HCT116 (cell line): ENCODE results near the gene GALNT17. TPM values are rescaled to one million over a fixed set of nuclear protein-coding genes. Genes with fewer than 3 reads are reported as not detected.

Source experiments
- ATAC-seq: fragments of 200-7000 bp; cut with Tn5 transposase; 2 replicates; pipeline ENCODE4 v1.9.1; 2020; ENCODE audit warnings: mild to moderate bottlenecking, moderate library complexity
- BruUV-seq: library from RNA; stranded (reverse); fragments of 400-500 nt; replicated peaks from 2 replicates; lab custom pipeline; 2021; lab: Mats Ljungman, UMichigan
- CTCF ChIA-PET: fragments of 300-600 bp; sonication (Branson Sonifier 250); formaldehyde crosslinking; loops from one replicate; lab custom pipeline; 2021; ENCODE audit warnings: antibody characterized with exemption; lab: Charles Lee
- POLR2A ChIA-PET: fragments of 300-600, 350-600 bp; sonication (Branson Sonifier 250); formaldehyde crosslinking; loops from one replicate; lab custom pipeline; 2021; ENCODE audit warnings: antibody characterized with exemption; lab: Charles Lee
- RAD21 ChIA-PET, 2 experiments: fragments of 300-600 bp; sonication (Branson Sonifier 250); formaldehyde crosslinking; loops; one replicate each; lab custom pipeline; 2023; ENCODE audit warnings: low total read pairs in 2 of 2; ENCODE audit not compliant: uncharacterized antibody in 2 of 2, unreplicated experiment in 2 of 2, low non-redundant PET in 1 of 2; lab: Charles Lee
- DNase-seq: peaks from one replicate; pipeline ENCODE4 v3.0.0-alpha.2; 2010; ENCODE audit warnings: low read depth, low spot score
- H2AFZ ChIP-seq: fragments of 200-600 bp; shearing (Covaris generic), sonication (generic); 2 replicates; pipeline ENCODE4 v1.6.1; 2017; ENCODE audit warnings: low read depth, mixed run types, mixed read lengths, antibody characterized with exemption, low read length; ENCODE audit not compliant: poor library complexity, severe bottlenecking
- H3K27ac ChIP-seq: 2 replicates; pipeline ENCODE4 v1.5.1; 2012; ENCODE audit warnings: low read depth, low read length
- H3K27me3 ChIP-seq: fragments of 200-600 bp; sonication (generic); 2 replicates; pipeline ENCODE4 v1.6.1; 2016; ENCODE audit warnings: mixed run types, low read length, mixed read lengths; ENCODE audit not compliant: insufficient read depth
- H3K36me3 ChIP-seq, 2 experiments: fragments of 200-500 bp in 1 of 2; fragments of 200-600 bp in 1 of 2; sonication (Bioruptor generic) in 1 of 2; sonication (generic) in 1 of 2; 2 replicates each; pipeline versions ENCODE4 v1.5.1 to v1.6.1; 2014 to 2016; ENCODE audit warnings: low read length in 2 of 2, inconsistent platforms in 1 of 2, mixed read lengths in 1 of 2, mixed run types in 1 of 2; ENCODE audit not compliant: insufficient read depth in 2 of 2, control insufficient read depth in 1 of 2
- H3K4me1 ChIP-seq, 2 experiments: fragments of 200-600 bp in 1 of 2; sonication (generic) in 1 of 2; 2 replicates each; pipeline versions ENCODE4 v1.5.1 to v1.6.1; 2012 to 2017; ENCODE audit warnings: low read length in 2 of 2, inconsistent platforms in 1 of 2, mild to moderate bottlenecking in 1 of 2, mixed read lengths in 1 of 2, mixed run types in 1 of 2, moderate library complexity in 1 of 2; ENCODE audit not compliant: insufficient read depth in 2 of 2, control insufficient read depth in 1 of 2
- H3K4me2 ChIP-seq: fragments of 200-600 bp; sonication (generic); 2 replicates; pipeline ENCODE4 v1.6.1; 2017; ENCODE audit warnings: mixed run types, low read length, mixed read lengths
- H3K4me3 ChIP-seq, 2 experiments: fragments of 200-600 bp in 1 of 2; sonication (generic) in 1 of 2; replicated peaks in 1 of 2; 2 replicates each; pipeline ENCODE4 v1.5.1; 2011 to 2016; ENCODE audit warnings: low read length in 2 of 2, control low read depth in 1 of 2, low read depth in 1 of 2, mild to moderate bottlenecking in 1 of 2, mixed read lengths in 1 of 2, mixed run types in 1 of 2
- H3K79me2 ChIP-seq: fragments of 200-600 bp; sonication (generic); 2 replicates; pipeline ENCODE4 v1.6.1; 2017; ENCODE audit warnings: mild to moderate bottlenecking, mixed run types, low read length, moderate library complexity, mixed read lengths; ENCODE audit not compliant: insufficient read depth
- H3K9ac ChIP-seq: fragments of 200-600 bp; sonication (generic); 2 replicates; pipeline ENCODE4 v1.6.1; 2016; ENCODE audit warnings: low read length, mixed read lengths
- H3K9me2 ChIP-seq: fragments of 200-600 bp; sonication (generic), shearing (Covaris generic); 2 replicates; pipeline ENCODE4 v1.6.1; 2017; ENCODE audit warnings: mixed run types, mild to moderate bottlenecking, moderate library complexity; ENCODE audit not compliant: insufficient read depth
- H3K9me3 ChIP-seq, 2 experiments: fragments of 200-500 bp in 1 of 2; fragments of 200-600 bp in 1 of 2; sonication (Bioruptor generic) in 1 of 2; sonication (generic) in 1 of 2; 2 replicates each; pipeline ENCODE4 v1.6.1; 2014 to 2017; ENCODE audit warnings: low read length in 2 of 2, mixed read lengths in 2 of 2, inconsistent platforms in 1 of 2, low read depth in 1 of 2, mild to moderate bottlenecking in 1 of 2, mixed run types in 1 of 2, moderate library complexity in 1 of 2; ENCODE audit not compliant: control insufficient read depth in 1 of 2, insufficient read depth in 1 of 2
- H4K20me1 ChIP-seq: fragments of 200-600 bp; sonication (generic), shearing (Covaris generic); 2 replicates; pipeline ENCODE4 v1.6.1; 2017; ENCODE audit warnings: mixed run types, mild to moderate bottlenecking, moderate library complexity; ENCODE audit not compliant: insufficient read depth
- ATF3 ChIP-seq: IDR thresholded peaks from 2 replicates; pipeline ENCODE4 v1.6.1; 2012
- CEBPB ChIP-seq: IDR thresholded peaks from 2 replicates; pipeline ENCODE4 v1.6.1; 2012; ENCODE audit warnings: low read depth
- CTCF ChIP-seq, 3 experiments: fragments of 200-600 bp in 1 of 3; sonication (generic) in 1 of 3; IDR thresholded peaks in 2 of 3; conservative IDR thresholded peaks in 1 of 3; 2 replicates each; pipeline ENCODE4 v1.5.1; 2012 to 2017; ENCODE audit warnings: low read depth in 2 of 3, low read length in 2 of 3, antibody characterized with exemption in 1 of 3, borderline replicate concordance in 1 of 3, control low read depth in 1 of 3, mild to moderate bottlenecking in 1 of 3, mixed read lengths in 1 of 3, mixed run types in 1 of 3, moderate library complexity in 1 of 3; ENCODE audit not compliant: insufficient read depth in 1 of 3
- EGR1 ChIP-seq: IDR thresholded peaks from 2 replicates; pipeline ENCODE4 v1.6.1; 2012; ENCODE audit warnings: low read depth
- EZH2 ChIP-seq: fragments of 200-600 bp; sonication (generic); IDR thresholded peaks from 2 replicates; pipeline ENCODE4 v1.6.1; 2017; ENCODE audit warnings: antibody characterized with exemption, mixed run types
- EZH2phosphoT487 ChIP-seq: fragments of 200-600 bp; IDR thresholded peaks from 2 replicates; pipeline ENCODE4 v1.6.1; 2018; ENCODE audit warnings: antibody characterized with exemption, borderline replicate concordance
- FOSL1 ChIP-seq: IDR thresholded peaks from 2 replicates; pipeline ENCODE4 v1.6.1; 2012; ENCODE audit warnings: low read depth
- JUND ChIP-seq: IDR thresholded peaks from 2 replicates; pipeline ENCODE4 v1.6.1; 2012
- POLR2A ChIP-seq: IDR thresholded peaks from 2 replicates; pipeline ENCODE4 v1.7.0; 2011; ENCODE audit warnings: borderline replicate concordance; ENCODE audit not compliant: insufficient read depth, insufficient read length; ENCODE audit errors: extremely low read depth
- SIN3A ChIP-seq: IDR thresholded peaks from 2 replicates; pipeline ENCODE4 v1.6.1; 2012; ENCODE audit warnings: low read depth
- SRF ChIP-seq: IDR thresholded peaks from 2 replicates; pipeline ENCODE4 v1.6.1; 2012; ENCODE audit warnings: low read depth
- TCF7L2 ChIP-seq: IDR thresholded peaks from 2 replicates; pipeline ENCODE4 v1.7.0; 2011; ENCODE audit warnings: borderline replicate concordance, inconsistent platforms; ENCODE audit not compliant: insufficient read depth, insufficient read length; ENCODE audit errors: extremely low read depth
- YY1 ChIP-seq: IDR thresholded peaks from 2 replicates; pipeline ENCODE4 v1.6.1; 2011; ENCODE audit warnings: low read length, low read depth, moderate library complexity, mild to moderate bottlenecking; ENCODE audit not compliant: insufficient replicate concordance; ENCODE audit errors: extremely low read depth
- ZNF274 ChIP-seq: fragments of 200-500 bp; sonication (Bioruptor generic); IDR thresholded peaks from 2 replicates; pipeline ENCODE4 v1.6.1; 2014; ENCODE audit warnings: mild to moderate bottlenecking, low read depth, low read length, inconsistent platforms
- intact Hi-C: fragments of 100-400 bp; cut with micrococcal nuclease; formaldehyde crosslinking; loops from 2 replicates; pipeline ENCODE4 v1.10.0; 2022
- total RNA-seq: library from RNA; stranded (reverse); gene quantifications from one replicate; pipeline ENCODE4 v1.2.1, GENCODE V29; 2021; ENCODE audit not compliant: unreplicated experiment

Gene GALNT17
- total RNA-seq, 1 experiment from 2014 or later: not detected

- no peaks in the 10 kb centered on the region for H3K36me3 ChIP-seq
- no peak overlapping the region for H2AFZ ChIP-seq
- intact Hi-C loops: no loop called here
- DNase-seq: no peak
- H3K27me3 ChIP-seq: no peaks in the 10 kb centered on the region
- ChIA-PET POLR2A (no interaction called here), RAD21 (no interaction called here), CTCF (no interaction called here)
- H3K4me1 ChIP-seq: no peaks in the 10 kb centered on the region
- TF ChIP-seq YY1 (no peak), SRF (no peak), TCF7L2 (no peak)
- H3K9me2 ChIP-seq: no peaks in the 10 kb centered on the region
- peaks cover 0 to 13% of the 10 kb centered on the region in 2 experiments; a peak in 2 of 4 replicates for H3K9me3 ChIP-seq
- no TSS peak for BruUV-seq
- H3K79me2 ChIP-seq: no peaks in the 10 kb centered on the region
- no peak overlapping the region for H3K4me3 ChIP-seq
- H4K20me1 ChIP-seq: no peaks in the 10 kb centered on the region
- no peak overlapping the region for H3K27ac ChIP-seq
- H3K9ac ChIP-seq: no peak overlapping the region
- no peak for ATAC-seq
- no peak overlapping the region for H3K4me2 ChIP-seq
These were observed 66.4 kb downstream of the GALNT17 start for GRCh38 chr7:71198391-71198790.

GRCh38 chr7:71198887-71199286 lies 66.9 kb downstream of the GALNT17 start:
- H3K27ac ChIP-seq: no peak overlapping the region
- H4K20me1 ChIP-seq: no peaks in the 10 kb centered on the region
- peaks cover 0 to 16% of the 10 kb centered on the region in 2 experiments; a peak in 2 of 4 replicates for H3K9me3 ChIP-seq
- BruUV-seq: no TSS peak
- ChIA-PET CTCF (no interaction called here), POLR2A (no interaction called here), RAD21 (no interaction called here)
- ATAC-seq (no peak), DNase-seq (no peak)
- no peak overlapping the region for H2AFZ ChIP-seq
- no peaks in the 10 kb centered on the region for H3K27me3 ChIP-seq
- no peaks in the 10 kb centered on the region for H3K79me2 ChIP-seq
- no peak overlapping the region for H3K4me2 ChIP-seq
- no peaks in the 10 kb centered on the region for H3K9me2 ChIP-seq
- H3K4me1 ChIP-seq: no peaks in the 10 kb centered on the region
- no peak overlapping the region for H3K9ac ChIP-seq
- H3K36me3 ChIP-seq: no peaks in the 10 kb centered on the region
- intact Hi-C loops: no loop called here
- no peak for TF ChIP-seq POLR2A
- TF ChIP-seq ATF3: no peak
- TF ChIP-seq CTCF (IDR thresholded peaks at IDR 0.05 in 2 of 3, conservative IDR thresholded peaks at IDR 0.05 in 1 of 3; ENCODE audit: borderline replicate concordance in 1 of 3, insufficient read depth in 1 of 3, low read depth in 2 of 3, low read length in 2 of 3): no peak
- no peak for TF ChIP-seq FOSL1
- TF ChIP-seq EZH2phosphoT487: no peak
- no peak for TF ChIP-seq CEBPB
- TF ChIP-seq ZNF274: no peak
- no peak for TF ChIP-seq JUND
- no peak for TF ChIP-seq SRF
- no peak for TF ChIP-seq EZH2
- TF ChIP-seq EGR1: no peak
- no peak for TF ChIP-seq SIN3A
- H3K4me3 ChIP-seq: no peak overlapping the region
